GM18909 (cell line): Measurements from ENCODE around the gene EML5.

Experiments used
- ATAC-seq: cut with Tn5 transposase; IDR thresholded peaks from one replicate; pipeline ENCODE4 v1.9.1; 2021; ENCODE audit warnings: mild to moderate bottlenecking; ENCODE audit not compliant: unreplicated experiment, poor library complexity

Gene EML5

GRCh38 chr14:88576222-88576621, 216.5 kb downstream of the EML5 start:
- ATAC-seq, result no peak

GRCh38 chr14:88572117-88572516, 220.6 kb downstream of the EML5 start:
- ATAC-seq, result no peak

GRCh38 chr14:88568196-88568595, 224.6 kb downstream of the EML5 start:
- no peak for ATAC-seq

- no peak for ATAC-seq
These were observed 227.3 kb downstream of the EML5 start for GRCh38 chr14:88565427-88565826.

GRCh38 chr14:88563845-88564244, 228.9 kb downstream of the EML5 start:
- ATAC-seq, result no peak

- peak; percentile 96 for ATAC-seq
These were observed 229.7 kb downstream of the EML5 start, which contains the start of gene ZC3H14 for GRCh38 chr14:88562831-88563686. Gene ZC3H14, plus strand, starts transcription at chr14:88563037. Its CDS starts 97 bp downstream, at chr14:88563134.

GRCh38 chr14:88562532-88562830, 230.3 kb downstream of the EML5 start:
- no peak for ATAC-seq
